Neural progenitor cell (in vitro differentiated cells): ENCODE data around the gene LIG4. TPM values are rescaled to one million over a fixed set of nuclear protein-coding genes. Genes with fewer than 3 reads are reported as not detected.

Experiments used
- DNase-seq: peaks from one replicate; pipeline ENCODE4 v3.0.0-alpha.2; 2016; ENCODE audit warnings: low spot score
- H2AFZ ChIP-seq: fragments of 200-600 bp; sonication (generic); replicated peaks from 2 replicates; pipeline ENCODE4 v1.6.1; 2016; ENCODE audit warnings: antibody characterized with exemption
- H3F3A ChIP-seq: fragments of 200-600 bp; sonication (generic); 2 replicates; pipeline ENCODE4 v1.6.1; 2016; ENCODE audit warnings: antibody characterized with exemption, low read depth
- H3K27ac ChIP-seq: fragments of 200-600 bp; sonication (generic); 2 replicates; pipeline ENCODE4 v1.5.1; 2016; ENCODE audit warnings: mild to moderate bottlenecking
- H3K27me3 ChIP-seq: fragments of 200-600 bp; sonication (generic); 2 replicates; pipeline ENCODE4 v1.6.1; 2016; ENCODE audit warnings: mild to moderate bottlenecking, moderate library complexity
- H3K36me3 ChIP-seq: fragments of 200-600 bp; sonication (generic); 2 replicates; pipeline ENCODE4 v1.5.1; 2016
- H3K4me1 ChIP-seq: fragments of 200-600 bp; sonication (generic); 2 replicates; pipeline ENCODE4 v1.6.1; 2016; ENCODE audit warnings: mixed run types
- H3K4me2 ChIP-seq: fragments of 200-600 bp; sonication (generic); 2 replicates; pipeline ENCODE4 v1.6.1; 2016
- H3K4me3 ChIP-seq: fragments of 200-600 bp; sonication (generic); 2 replicates; pipeline ENCODE4 v1.5.1; 2016
- H3K79me2 ChIP-seq: fragments of 200-600 bp; sonication (generic); 2 replicates; pipeline ENCODE4 v1.6.1; 2016; ENCODE audit warnings: low read depth
- H3K9ac ChIP-seq: fragments of 200-600 bp; sonication (generic); 2 replicates; pipeline ENCODE4 v1.6.1; 2016
- H3K9me3 ChIP-seq: fragments of 200-600 bp; sonication (generic); 2 replicates; pipeline ENCODE4 v1.5.1; 2016; ENCODE audit warnings: low read depth
- H4K20me1 ChIP-seq: fragments of 200-600 bp; sonication (generic); 2 replicates; pipeline ENCODE4 v1.6.1; 2016; ENCODE audit warnings: low read depth
- H3K27ac Mint-ChIP-seq: 3 replicates; pipeline ENCODE4 v1.8.0; 2021; ENCODE audit warnings: mixed read lengths
- H3K27me3 Mint-ChIP-seq: 2 replicates; pipeline ENCODE4 v1.8.0; 2022; ENCODE audit warnings: low read depth, mild to moderate bottlenecking, inconsistent platforms, moderate library complexity, mixed read lengths; ENCODE audit not compliant: insufficient read depth
- H3K36me3 Mint-ChIP-seq: 3 replicates; pipeline ENCODE4 v1.8.0; 2021; ENCODE audit warnings: mixed read lengths
- H3K4me1 Mint-ChIP-seq: 3 replicates; pipeline ENCODE4 v1.8.0; 2021; ENCODE audit warnings: mixed read lengths
- H3K4me3 Mint-ChIP-seq: 3 replicates; pipeline ENCODE4 v1.8.0; 2021; ENCODE audit warnings: mild to moderate bottlenecking, moderate library complexity, mixed read lengths
- H3K9me3 Mint-ChIP-seq: 3 replicates; pipeline ENCODE4 v1.8.0; 2020; ENCODE audit warnings: mixed read lengths
- CTCF ChIP-seq: fragments of 200-600 bp; sonication (generic); IDR thresholded peaks from 2 replicates; pipeline ENCODE4 v1.5.1; 2017; ENCODE audit warnings: antibody characterized with exemption, mild to moderate bottlenecking
- EZH2 ChIP-seq: fragments of 200-600 bp; sonication (generic); IDR thresholded peaks from 2 replicates; pipeline ENCODE4 v1.6.1; 2017; ENCODE audit warnings: antibody characterized with exemption, mild to moderate bottlenecking, moderate library complexity
- EZH2phosphoT487 ChIP-seq: fragments of 200-600 bp; sonication (generic); IDR thresholded peaks from 2 replicates; pipeline ENCODE4 v1.6.1; 2017; ENCODE audit warnings: antibody characterized with exemption
- total RNA-seq: library from RNA; depleted of rRNA; stranded (reverse); fragments of >200 nt; gene quantifications from 2 replicates; pipeline ENCODE4 v1.2.3, GENCODE V29; 2015; ENCODE audit warnings: low replicate concordance

LIG4 gene
- total RNA-seq, 1 donor from 2014 or later: 16.3 TPM

GRCh38 chr13:108193806-108194205 lies 21.5 kb downstream of the LIG4 start:
- no peaks in the 10 kb centered on the region for H3K4me1 ChIP-seq
- H3K27ac Mint-ChIP-seq: no peak overlapping the region

GRCh38 chr13:108190897-108191296 lies 24.4 kb downstream of the LIG4 start:
- Histone ChIP-seq H3K36me3 (no peaks in the 10 kb centered on the region), H3K79me2 (no peaks in the 10 kb centered on the region), H3K4me3 (no peak overlapping the region), H3K27ac (no peak overlapping the region), H3K27me3 (no peaks in the 10 kb centered on the region), H3K4me2 (no peak overlapping the region), H4K20me1 (no peaks in the 10 kb centered on the region), H2AFZ (no peak overlapping the region), H3F3A (no peaks in the 10 kb centered on the region), H3K9me3 (no peaks in the 10 kb centered on the region), H3K4me1 (no peaks in the 10 kb centered on the region), H3K9ac (no peak overlapping the region)
- peaks cover 3% of the 10 kb centered on the region for H3K27me3 Mint-ChIP-seq
- no peaks in the 10 kb centered on the region for H3K36me3 Mint-ChIP-seq
- H3K4me1 Mint-ChIP-seq: no peaks in the 10 kb centered on the region
- TF ChIP-seq EZH2phosphoT487 (no peak), EZH2 (no peak), CTCF (no peak)
- no peak overlapping the region for H3K4me3 Mint-ChIP-seq
- no peaks in the 10 kb centered on the region for H3K9me3 Mint-ChIP-seq
- DNase-seq: no peak
- H3K27ac Mint-ChIP-seq: no peak overlapping the region

More at GRCh38 chr13:108193806-108194205, 21.5 kb downstream of the LIG4 start:
- no peak overlapping the region for H3K4me2 ChIP-seq
- no peak overlapping the region for H2AFZ ChIP-seq
- DNase-seq: no peak
- H3K4me3 ChIP-seq: no peak overlapping the region
- Mint-ChIP-seq H3K4me1 (peaks cover 13% of the 10 kb centered on the region), H3K4me3 (no peak overlapping the region), H3K36me3 (no peaks in the 10 kb centered on the region), H3K9me3 (peaks cover 5% of the 10 kb centered on the region), H3K27me3 (peaks cover 3% of the 10 kb centered on the region)
- no peaks in the 10 kb centered on the region for H3K27me3 ChIP-seq
- no peak for TF ChIP-seq CTCF
- no peak for TF ChIP-seq EZH2phosphoT487
- TF ChIP-seq EZH2: no peak
- H3K36me3 ChIP-seq: no peaks in the 10 kb centered on the region
- H3K9ac ChIP-seq: no peak overlapping the region
- H3K27ac ChIP-seq: no peak overlapping the region
- H3K79me2 ChIP-seq: no peaks in the 10 kb centered on the region
- H4K20me1 ChIP-seq: no peaks in the 10 kb centered on the region
- no peaks in the 10 kb centered on the region for H3F3A ChIP-seq
- no peaks in the 10 kb centered on the region for H3K9me3 ChIP-seq

GRCh38 chr13:108188260-108188659 lies 27.1 kb downstream of the LIG4 start:
- H3K9me3 Mint-ChIP-seq: no peaks in the 10 kb centered on the region
- H3K4me1 Mint-ChIP-seq: no peaks in the 10 kb centered on the region
- Histone ChIP-seq H4K20me1 (no peaks in the 10 kb centered on the region), H3K4me3 (no peak overlapping the region), H3K36me3 (no peaks in the 10 kb centered on the region), H3K9ac (no peak overlapping the region), H2AFZ (no peak overlapping the region), H3K9me3 (no peaks in the 10 kb centered on the region), H3F3A (no peaks in the 10 kb centered on the region), H3K4me2 (no peak overlapping the region), H3K27me3 (no peaks in the 10 kb centered on the region), H3K4me1 (no peaks in the 10 kb centered on the region), H3K27ac (no peak overlapping the region), H3K79me2 (no peaks in the 10 kb centered on the region)
- no peak overlapping the region for H3K4me3 Mint-ChIP-seq
- no peak for DNase-seq
- no peak for TF ChIP-seq EZH2phosphoT487
- no peaks in the 10 kb centered on the region for H3K27me3 Mint-ChIP-seq
- H3K27ac Mint-ChIP-seq: no peak overlapping the region
- no peaks in the 10 kb centered on the region for H3K36me3 Mint-ChIP-seq

GRCh38 chr13:108185223-108185622 lies 30.1 kb downstream of the LIG4 start:
- H3K9ac ChIP-seq: no peak overlapping the region

More at GRCh38 chr13:108185223-108185622, 30.1 kb downstream of the LIG4 start:
- Histone ChIP-seq H3K79me2 (no peaks in the 10 kb centered on the region), H3K4me2 (no peak overlapping the region), H3K27me3 (no peaks in the 10 kb centered on the region), H4K20me1 (no peaks in the 10 kb centered on the region), H3K4me1 (no peaks in the 10 kb centered on the region), H2AFZ (no peak overlapping the region), H3K36me3 (no peaks in the 10 kb centered on the region), H3K9me3 (no peaks in the 10 kb centered on the region), H3F3A (no peaks in the 10 kb centered on the region), H3K27ac (no peak overlapping the region), H3K4me3 (no peak overlapping the region)
- Mint-ChIP-seq H3K27me3 (no peaks in the 10 kb centered on the region), H3K4me1 (no peaks in the 10 kb centered on the region), H3K4me3 (no peak overlapping the region), H3K36me3 (no peaks in the 10 kb centered on the region), H3K9me3 (no peaks in the 10 kb centered on the region), H3K27ac (no peak overlapping the region)
- no peak for DNase-seq
- no peak for TF ChIP-seq CTCF
- no peak for TF ChIP-seq EZH2
- TF ChIP-seq EZH2phosphoT487: no peak
